Measurements from ENCODE around the gene LUZP1.

Gene LUZP1

GRCh38 chr1:23116921-23117699 lies 51.5 kb downstream of the LUZP1 start:
- DNase-seq (ENCODE audit: low read depth) = no peak

GRCh38 chr1:23116216-23116836 lies 52.3 kb downstream of the LUZP1 start:
- no peak for DNase-seq (ENCODE audit: low read depth)

- no peak for DNase-seq (ENCODE audit: low read depth)
Measured at GRCh38 chr1:23114424-23115079, 54.1 kb downstream of the LUZP1 start.

GRCh38 chr1:23111600-23112535 lies 56.8 kb downstream of the LUZP1 start:
- no peak for DNase-seq (ENCODE audit: low read depth)

- DNase-seq (ENCODE audit: low read depth) = no peak
Measured at GRCh38 chr1:23110391-23110790, 58.3 kb downstream of the LUZP1 start.

- DNase-seq (ENCODE audit: low read depth) = no peak
Measured at GRCh38 chr1:23108918-23109533, 59.6 kb downstream of the LUZP1 start.

GRCh38 chr1:23103001-23103889 lies 65.4 kb downstream of the LUZP1 start:
- no peak for DNase-seq (ENCODE audit: low read depth)

- DNase-seq (ENCODE audit: low read depth) = peak; percentile 9
Measured at GRCh38 chr1:23102289-23102688, 66.4 kb downstream of the LUZP1 start.

GRCh38 chr1:23101887-23102286 lies 66.8 kb downstream of the LUZP1 start:
- no peak for DNase-seq (ENCODE audit: low read depth)

- no peak for DNase-seq (ENCODE audit: low read depth)
Measured at GRCh38 chr1:23101101-23101827, 67.4 kb downstream of the LUZP1 start.

GRCh38 chr1:23100074-23100748 lies 68.4 kb downstream of the LUZP1 start:
- DNase-seq (ENCODE audit: low read depth) = peak; percentile 88

GRCh38 chr1:23099171-23099536 lies 69.5 kb downstream of the LUZP1 start:
- DNase-seq (ENCODE audit: low read depth) = no peak

GRCh38 chr1:23098463-23099170 lies 70.0 kb downstream of the LUZP1 start:
- DNase-seq (ENCODE audit: low read depth) = peak; percentile 58

GRCh38 chr1:23097316-23097715 lies 71.3 kb downstream of the LUZP1 start:
- DNase-seq (ENCODE audit: low read depth) = no peak

- no peak for DNase-seq (ENCODE audit: low read depth)
Measured at GRCh38 chr1:23092447-23092846, 76.2 kb downstream of the LUZP1 start.

- DNase-seq (ENCODE audit: low read depth) = no peak
Measured at GRCh38 chr1:23091545-23091944, 77.1 kb downstream of the LUZP1 start.

GRCh38 chr1:23090056-23090455 lies 78.6 kb downstream of the LUZP1 start:
- no peak for DNase-seq (ENCODE audit: low read depth)

- DNase-seq (ENCODE audit: low read depth) = no peak
Measured at GRCh38 chr1:23088027-23088426, 80.6 kb downstream of the LUZP1 start.

- no peak for DNase-seq (ENCODE audit: low read depth)
Measured at GRCh38 chr1:23085696-23086095, 83.0 kb downstream of the LUZP1 start.
